Measurements from ENCODE around the gene CREB3L2.

Gene CREB3L2

DNA sequence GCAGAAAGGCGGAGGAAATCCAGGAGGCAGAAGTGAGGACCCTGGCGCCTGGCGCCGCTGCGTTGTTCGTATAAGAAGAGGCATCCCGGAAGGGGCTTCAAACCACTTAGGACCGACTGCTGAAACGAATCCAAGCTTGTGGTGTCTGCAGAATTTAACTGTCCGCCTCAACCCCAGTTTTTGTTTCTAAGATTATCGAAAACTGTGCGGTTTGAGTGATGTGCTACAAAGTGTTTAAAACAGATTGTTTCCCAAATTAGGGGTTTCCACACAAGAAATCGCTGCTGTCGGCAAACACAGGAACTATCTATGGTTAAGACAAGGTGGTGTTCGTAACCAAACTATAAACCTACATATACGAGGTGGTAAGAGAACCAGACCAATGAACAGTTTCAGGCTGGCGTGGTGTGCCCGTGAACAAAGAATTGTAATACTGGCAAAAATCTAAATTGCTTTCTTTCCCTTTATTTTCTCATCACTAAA, 154.3 kb downstream of the CREB3L2 start:
- Histone ChIP-seq H4K20me1 (ENCODE audit: low read depth, low read length) (no peaks in the 10 kb centered on the region), H3K27me3 (ENCODE audit: low read length) (no peaks in the 10 kb centered on the region), H3F3A (ENCODE audit: insufficient read depth) (no peaks in the 10 kb centered on the region), H3K79me2 (ENCODE audit: insufficient read depth, low read length) (no peaks in the 10 kb centered on the region), H2AFZ (ENCODE audit: low read depth, low read length, severe bottlenecking) (no peak overlapping the region), H3K4me2 (ENCODE audit: low read depth, low read length, poor library complexity, severe bottlenecking) (no peak overlapping the region), H3K4me3 (ENCODE audit: insufficient read depth, low read length, poor library complexity, severe bottlenecking) (no peak overlapping the region), H3K27ac (ENCODE audit: low read depth, low read length) (no peak overlapping the region), H3K9me2 (replicated peaks; ENCODE audit: insufficient read depth, low read length) (no peaks in the 10 kb centered on the region), H3K9ac (ENCODE audit: low read length) (no peak overlapping the region), H3K9me3 (ENCODE audit: insufficient read depth, low read length) (no peaks in the 10 kb centered on the region), H3K36me3 (ENCODE audit: low read length) (no peaks in the 10 kb centered on the region)
- TF ChIP-seq EZH2phosphoT487 (conservative IDR thresholded peaks at IDR 0.05; ENCODE audit: low read length) (no peak), CTCF (IDR thresholded peaks at IDR 0.05; ENCODE audit: insufficient read depth, low read length, poor library complexity, severe bottlenecking) (no peak)

DNA sequence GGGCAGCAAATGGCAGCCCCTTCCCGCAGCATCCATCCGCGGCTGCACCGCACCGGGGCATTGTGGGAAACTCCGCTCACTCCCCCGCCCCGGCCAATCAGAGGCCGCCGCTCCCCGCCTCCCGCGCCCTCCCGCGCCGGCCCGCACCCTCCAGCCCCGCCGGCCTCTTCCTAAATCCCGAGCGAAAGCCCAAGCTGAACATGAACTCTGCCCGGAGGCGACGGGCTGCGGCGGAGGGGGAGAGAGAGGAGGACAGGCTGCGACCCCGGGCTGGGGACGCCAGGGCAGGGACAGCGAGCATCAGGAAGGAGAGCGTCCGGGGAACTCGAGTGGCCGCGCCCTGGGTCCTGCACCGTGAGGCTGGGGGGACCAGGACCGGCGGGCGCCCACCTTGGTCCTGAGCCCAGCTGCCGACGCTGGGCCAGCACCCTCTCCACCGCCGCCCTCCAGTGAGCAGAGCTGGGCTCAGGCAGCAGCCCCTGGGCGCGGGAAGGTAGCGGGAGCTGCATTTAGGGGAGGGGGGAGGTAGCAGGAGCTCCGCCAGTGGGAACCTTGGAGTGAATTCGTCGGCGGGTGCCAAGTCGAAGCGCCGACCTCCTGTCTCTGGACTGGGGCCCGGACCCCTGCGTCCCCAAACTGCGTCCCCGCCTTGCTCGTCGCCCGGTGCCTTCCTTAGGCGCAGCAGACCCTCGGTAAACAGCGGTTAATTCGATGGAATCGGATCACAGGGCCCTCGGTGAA, 154.9 kb downstream of the CREB3L2 start, which contains the start of gene DGKI:
TSS of gene DGKI (minus strand) at position 148 of the 741 bp plus-strand sequence.
- Histone ChIP-seq H3K4me2 (ENCODE audit: low read depth, low read length, poor library complexity, severe bottlenecking) (no peak within 1 kb of the TSS), H3K4me3 (ENCODE audit: insufficient read depth, low read length, poor library complexity, severe bottlenecking) (no peak within 1 kb of the TSS), H2AFZ (ENCODE audit: low read depth, low read length, severe bottlenecking) (no peak within 1 kb of the TSS), H4K20me1 (ENCODE audit: low read depth, low read length) (no peaks in the 10 kb centered on the region), H3K79me2 (ENCODE audit: insufficient read depth, low read length) (no peaks in the 10 kb centered on the region), H3K9ac (ENCODE audit: low read length) (no peak within 1 kb of the TSS), H3K9me3 (ENCODE audit: insufficient read depth, low read length) (no peaks in the 10 kb centered on the region), H3F3A (ENCODE audit: insufficient read depth) (no peaks in the 10 kb centered on the region), H3K27me3 (ENCODE audit: low read length) (no peaks in the 10 kb centered on the region), H3K27ac (ENCODE audit: low read depth, low read length) (no peak within 1 kb of the TSS), H3K9me2 (replicated peaks; ENCODE audit: insufficient read depth, low read length) (no peaks in the 10 kb centered on the region), H3K36me3 (ENCODE audit: low read length) (no peaks in the 10 kb centered on the region)
- TF ChIP-seq EZH2phosphoT487 (conservative IDR thresholded peaks at IDR 0.05; ENCODE audit: low read length) (no peak), CTCF (IDR thresholded peaks at IDR 0.05; ENCODE audit: insufficient read depth, low read length, poor library complexity, severe bottlenecking) (no peak)

GRCh38 chr7:137846549-137846826, 155.4 kb downstream of the CREB3L2 start:
- Histone ChIP-seq H2AFZ (ENCODE audit: low read depth, low read length, severe bottlenecking) (no peak overlapping the region), H3K9me2 (replicated peaks; ENCODE audit: insufficient read depth, low read length) (no peaks in the 10 kb centered on the region), H3K36me3 (ENCODE audit: low read length) (no peaks in the 10 kb centered on the region), H3K9ac (ENCODE audit: low read length) (no peak overlapping the region), H3K4me3 (ENCODE audit: insufficient read depth, low read length, poor library complexity, severe bottlenecking) (no peak overlapping the region), H3K27ac (ENCODE audit: low read depth, low read length) (no peak overlapping the region), H3K9me3 (ENCODE audit: insufficient read depth, low read length) (no peaks in the 10 kb centered on the region), H3K27me3 (ENCODE audit: low read length) (no peaks in the 10 kb centered on the region), H3K79me2 (ENCODE audit: insufficient read depth, low read length) (no peaks in the 10 kb centered on the region), H3K4me2 (ENCODE audit: low read depth, low read length, poor library complexity, severe bottlenecking) (no peak overlapping the region), H3F3A (ENCODE audit: insufficient read depth) (no peaks in the 10 kb centered on the region), H4K20me1 (ENCODE audit: low read depth, low read length) (no peaks in the 10 kb centered on the region)
- TF ChIP-seq CTCF (IDR thresholded peaks at IDR 0.05; ENCODE audit: insufficient read depth, low read length, poor library complexity, severe bottlenecking) (no peak), EZH2phosphoT487 (conservative IDR thresholded peaks at IDR 0.05; ENCODE audit: low read length) (no peak)

Measured in SU-DHL-6 (cell line).